Type B pancreatic cell (in vitro differentiated cells): ENCODE data around the gene DSCAML1. TPM values are rescaled to one million over a fixed set of nuclear protein-coding genes. Genes with fewer than 3 reads are reported as not detected.

Source experiments
- DNase-seq: peaks from one replicate; pipeline ENCODE4 v3.0.0; 2021; ENCODE audit warnings: mixed read lengths; ENCODE audit not compliant: unreplicated experiment; ENCODE audit errors: extremely low spot score
- H3K27ac Mint-ChIP-seq: 2 replicates; pipeline ENCODE4 v1.8.0; 2021; ENCODE audit warnings: mild to moderate bottlenecking, mixed read lengths
- H3K27me3 Mint-ChIP-seq: 2 replicates; pipeline ENCODE4 v1.8.0; 2021; ENCODE audit warnings: mixed read lengths
- H3K36me3 Mint-ChIP-seq: 2 replicates; pipeline ENCODE4 v1.8.0; 2021; ENCODE audit warnings: mixed read lengths
- H3K4me1 Mint-ChIP-seq: one replicate; pipeline ENCODE4 v1.8.0; 2021; ENCODE audit warnings: mixed read lengths; ENCODE audit not compliant: unreplicated experiment
- H3K4me3 Mint-ChIP-seq: 2 replicates; pipeline ENCODE4 v1.8.0; 2021; ENCODE audit warnings: mild to moderate bottlenecking, mixed read lengths
- H3K9me3 Mint-ChIP-seq: 2 replicates; pipeline ENCODE4 v1.8.0; 2021; ENCODE audit warnings: mixed read lengths
- CTCF ChIP-seq: fragments of 200-600 bp; sonication (generic); conservative IDR thresholded peaks from 2 replicates; pipeline ENCODE4 v1.5.0; 2021; ENCODE audit warnings: antibody characterized with exemption, mild to moderate bottlenecking
- total RNA-seq: library from RNA; stranded (reverse); gene quantifications from 2 replicates; pipeline ENCODE4 v1.2.1, GENCODE V29; 2021; ENCODE audit warnings: low replicate concordance

The DSCAML1 gene
- total RNA-seq, 1 donor from 2014 or later = 5.8 TPM

GRCh38 chr11:117417342-117417741, 379.7 kb downstream of the DSCAML1 start:
- Mint-ChIP-seq H3K9me3 (no peaks in the 10 kb centered on the region), H3K27ac (no peak overlapping the region), H3K4me1 (no peaks in the 10 kb centered on the region), H3K4me3 (no peak overlapping the region), H3K27me3 (peaks cover 16% of the 10 kb centered on the region), H3K36me3 (peaks cover 5% of the 10 kb centered on the region)
- no peak for TF ChIP-seq CTCF
- DNase-seq = no peak

- H3K36me3 Mint-ChIP-seq = peaks cover 5% of the 10 kb centered on the region
- H3K9me3 Mint-ChIP-seq = no peaks in the 10 kb centered on the region
- peaks cover 9% of the 10 kb centered on the region for H3K27me3 Mint-ChIP-seq
- DNase-seq = no peak
- no peak for TF ChIP-seq CTCF
- H3K4me1 Mint-ChIP-seq = peaks cover 5% of the 10 kb centered on the region
- no peak overlapping the region for H3K4me3 Mint-ChIP-seq
- no peak overlapping the region for H3K27ac Mint-ChIP-seq
Measured at GRCh38 chr11:117415358-117415896, 381.6 kb downstream of the DSCAML1 start.

GRCh38 chr11:117414724-117415123, 382.3 kb downstream of the DSCAML1 start:
- H3K36me3 Mint-ChIP-seq = peaks cover 9% of the 10 kb centered on the region
- TF ChIP-seq CTCF = no peak
- H3K4me1 Mint-ChIP-seq = peaks cover 5% of the 10 kb centered on the region
- H3K27me3 Mint-ChIP-seq = peaks cover 9% of the 10 kb centered on the region
- no peaks in the 10 kb centered on the region for H3K9me3 Mint-ChIP-seq
- DNase-seq = no peak
- no peak overlapping the region for H3K27ac Mint-ChIP-seq
- no peak overlapping the region for H3K4me3 Mint-ChIP-seq

- DNase-seq = no peak
- H3K27ac Mint-ChIP-seq = no peak overlapping the region
- H3K36me3 Mint-ChIP-seq = peaks cover 11% of the 10 kb centered on the region
- no peak for TF ChIP-seq CTCF
- H3K4me3 Mint-ChIP-seq = no peak overlapping the region
- H3K9me3 Mint-ChIP-seq = no peaks in the 10 kb centered on the region
- H3K4me1 Mint-ChIP-seq = peaks cover 5% of the 10 kb centered on the region
- peaks cover 9% of the 10 kb centered on the region for H3K27me3 Mint-ChIP-seq
Measured at GRCh38 chr11:117413616-117414015, 383.4 kb downstream of the DSCAML1 start.

- DNase-seq = no peak
- Mint-ChIP-seq H3K4me3 (no peak overlapping the region), H3K9me3 (no peaks in the 10 kb centered on the region), H3K27ac (no peak overlapping the region), H3K4me1 (peaks cover 5% of the 10 kb centered on the region), H3K36me3 (peaks cover 17% of the 10 kb centered on the region), H3K27me3 (peaks cover 7% of the 10 kb centered on the region)
- no peak for TF ChIP-seq CTCF
Measured at GRCh38 chr11:117412653-117413275, 384.3 kb downstream of the DSCAML1 start.
